GM18526 (cell line): ENCODE data around the gene WASF2.

ENCODE experiments used
- POLR2A ChIP-seq: IDR thresholded peaks from 3 replicates; pipeline ENCODE4 v1.6.1; 2011; ENCODE audit not compliant: insufficient read length; ENCODE audit errors: extremely low read depth

The WASF2 gene

GRCh38 chr1:27509127-27510080 lies 19.4 kb upstream of the WASF2 start:
- TF ChIP-seq POLR2A = no peak

- TF ChIP-seq POLR2A = no peak
These were observed 18.1 kb upstream of the WASF2 start for GRCh38 chr1:27507960-27508665.

DNA sequence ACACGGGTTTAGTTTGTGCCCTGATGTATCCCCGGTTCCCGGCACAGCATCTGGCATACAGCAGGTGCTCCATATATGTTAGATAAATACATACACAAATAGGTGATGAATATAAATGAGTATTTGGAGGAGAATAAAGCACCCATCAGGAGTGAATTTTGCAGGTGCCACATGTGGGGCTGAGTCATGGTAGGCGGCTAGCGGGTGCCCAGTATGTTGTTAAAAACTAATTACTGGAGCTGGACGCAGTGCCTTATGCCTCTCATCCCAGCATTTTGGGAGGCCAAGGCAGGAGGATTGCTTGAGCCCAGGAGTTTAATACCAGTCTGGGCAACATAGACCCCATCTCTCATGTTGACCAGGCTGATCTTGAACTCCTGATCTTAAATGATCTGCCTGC lies 16.7 kb upstream of the WASF2 start:
- TF ChIP-seq POLR2A = no peak

DNA sequence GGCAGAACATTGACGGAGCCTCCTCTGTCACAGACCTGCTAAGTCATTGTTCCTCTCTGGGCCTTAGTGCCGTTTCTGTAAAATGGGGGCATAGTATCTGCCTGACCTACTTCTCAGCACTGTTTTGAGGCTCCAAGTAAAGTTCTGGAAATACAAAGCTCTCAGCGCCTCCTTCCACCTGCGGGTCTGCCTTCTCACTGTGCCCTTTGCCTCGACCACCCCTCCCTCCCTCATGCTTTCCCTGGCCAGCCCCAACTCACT lies 15.4 kb upstream of the WASF2 start:
- no peak for TF ChIP-seq POLR2A

- TF ChIP-seq POLR2A = no peak
These were observed 14.8 kb upstream of the WASF2 start for GRCh38 chr1:27504588-27505419.

GRCh38 chr1:27503844-27504587 lies 14.0 kb upstream of the WASF2 start:
- no peak for TF ChIP-seq POLR2A

DNA sequence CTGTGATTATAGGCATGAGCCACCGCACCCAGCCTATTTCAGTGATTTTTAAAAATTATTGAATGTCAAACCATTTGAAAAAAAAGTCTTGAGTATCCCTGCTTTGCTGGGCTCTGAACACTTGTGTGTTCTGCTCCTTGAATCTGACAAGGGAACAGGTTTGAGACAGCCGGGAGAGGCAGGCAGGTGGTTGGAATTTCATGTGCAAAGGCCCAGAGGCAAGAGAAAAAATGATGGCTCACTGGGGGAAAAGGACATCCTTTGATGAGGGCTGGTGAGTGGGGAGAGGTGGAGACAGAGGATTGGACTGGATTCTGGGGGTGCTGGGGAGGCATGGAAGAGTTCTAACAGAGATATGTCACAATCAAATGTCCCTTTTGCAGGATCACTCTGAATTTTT lies 13.1 kb upstream of the WASF2 start:
- no peak for TF ChIP-seq POLR2A

DNA sequence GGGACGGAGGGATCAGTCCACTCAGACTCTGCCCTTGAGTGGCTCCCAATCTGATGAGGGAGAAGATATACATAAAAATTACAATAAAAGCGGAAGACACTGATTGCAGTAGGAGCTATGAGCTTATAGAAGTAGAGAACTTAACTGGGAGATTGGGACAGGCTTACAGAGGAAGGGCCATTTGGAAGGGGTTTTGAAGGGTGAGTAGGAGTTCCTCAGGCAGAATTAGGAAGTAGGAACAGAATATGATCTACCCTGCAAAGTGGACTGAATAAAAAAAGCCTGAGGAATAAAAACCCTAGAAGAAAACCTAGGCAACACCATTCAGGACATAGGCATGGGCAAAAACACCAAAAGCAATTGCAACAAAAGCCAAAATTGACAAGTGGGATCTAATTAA lies 9.2 kb upstream of the WASF2 start:
- TF ChIP-seq POLR2A = no peak

- no peak for TF ChIP-seq POLR2A
These were observed 6.7 kb upstream of the WASF2 start for GRCh38 chr1:27496604-27497155.

DNA sequence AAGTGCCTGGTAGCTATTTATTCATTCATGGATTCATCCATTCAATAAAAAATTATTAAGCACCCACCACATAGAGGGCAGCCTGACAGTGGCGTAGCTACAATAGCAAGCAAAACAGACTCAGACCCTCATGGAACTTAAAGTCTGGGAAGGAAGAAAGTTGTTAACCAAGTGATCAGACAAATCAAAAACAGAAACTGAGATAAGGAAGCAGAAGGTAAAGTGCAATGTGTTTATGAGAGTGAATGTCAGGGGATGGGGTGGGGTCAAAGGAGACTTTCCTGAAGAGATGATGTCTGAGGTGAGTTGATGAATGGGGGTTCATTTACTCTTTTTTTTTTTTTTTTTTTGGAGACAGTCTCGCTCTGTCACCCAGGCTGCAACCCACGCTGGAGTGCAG lies 2.8 kb upstream of the WASF2 start:
- TF ChIP-seq POLR2A = no peak

DNA sequence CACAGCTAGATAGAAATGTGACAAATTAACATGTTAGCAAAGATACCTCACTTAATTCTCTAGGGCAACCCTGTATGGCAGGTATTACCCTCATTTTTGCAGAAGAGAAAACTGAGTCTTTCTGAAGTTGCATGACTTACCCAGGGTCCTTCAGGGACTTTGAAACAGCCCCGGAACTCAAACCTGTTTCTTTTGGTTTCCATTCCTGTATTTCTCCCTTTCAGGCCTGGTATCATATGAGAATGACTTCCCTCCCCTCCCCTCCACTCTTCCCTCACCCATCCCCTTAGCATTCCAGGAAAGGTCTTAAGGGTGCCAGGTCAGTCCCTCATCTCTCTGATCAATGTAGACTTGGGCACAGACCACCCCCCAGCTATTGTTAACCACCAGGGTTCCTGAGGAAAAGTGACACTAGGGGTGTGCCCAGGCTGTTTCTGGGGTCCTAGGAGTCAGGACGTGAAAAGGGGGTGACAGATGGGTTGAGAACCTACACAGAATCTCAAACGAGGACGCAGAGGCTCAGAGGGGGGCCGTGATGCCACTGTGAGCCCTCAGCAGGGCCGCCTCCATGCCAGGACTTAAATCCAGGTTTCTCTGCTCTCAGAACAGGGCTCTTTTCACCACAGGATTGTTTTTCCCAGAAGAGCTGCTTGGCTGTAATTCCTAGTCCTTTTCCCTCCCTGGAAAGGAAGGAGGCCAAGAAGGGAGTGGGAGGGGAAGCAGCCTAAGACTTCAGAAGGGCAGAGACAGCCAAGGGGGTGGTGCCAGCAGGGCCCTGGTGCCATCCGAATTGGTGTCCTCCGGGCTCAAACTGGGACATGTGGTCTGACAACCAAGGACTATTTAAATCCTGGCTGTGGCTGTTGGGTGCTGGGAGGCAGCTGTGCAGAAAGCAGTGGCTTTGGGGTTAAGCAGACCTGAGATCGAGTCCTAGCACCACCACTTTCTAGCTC lies 2.1 kb upstream of the WASF2 start:
- TF ChIP-seq POLR2A = no peak

DNA sequence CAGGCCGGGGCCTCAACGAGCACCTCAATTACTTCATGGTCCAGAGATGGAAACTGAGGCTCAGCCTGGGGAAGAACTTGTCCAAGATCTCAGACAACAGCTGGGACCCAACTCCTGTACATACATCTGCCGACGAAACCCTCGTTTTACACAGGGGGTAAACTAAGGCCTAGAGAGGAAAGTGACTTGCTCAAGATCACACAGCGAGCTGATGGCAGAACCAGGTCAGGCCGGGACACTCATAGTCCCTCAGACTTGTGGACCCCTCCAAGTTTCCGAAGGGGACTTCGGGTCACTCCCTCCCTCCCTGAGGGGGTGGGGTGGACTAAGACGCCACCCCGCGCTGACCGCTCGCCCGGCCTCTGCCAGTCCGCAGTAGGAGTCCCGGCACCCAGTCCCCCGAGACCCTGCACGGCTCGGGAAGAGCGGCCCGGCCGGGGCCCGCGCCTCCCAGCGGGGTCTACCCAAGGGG lies 430 bp downstream of the WASF2 start:
- no peak for TF ChIP-seq POLR2A
